Small intestine (tissue), 7 donors: ENCODE data around the gene EFCAB11. TPM values are rescaled to one million over a fixed set of nuclear protein-coding genes. Genes with fewer than 3 reads are reported as not detected.
"Not testable (repeated sequence)": the region's sequence is repeated elsewhere in the genome, so short reads cannot be mapped to it uniquely, and the experiment has no call there.

Source experiments
- DNase-seq, 2 donors: peaks; one replicate each; pipeline versions ENCODE4 v3.0.0 to v3.0.0-alpha.2; 2013
- FAIRE-seq: peaks from 2 replicates; lab custom pipeline; 2012; peaks lifted over from hg19 to GRCh38; lab: Jason Lieb, UNC
- H3K27ac ChIP-seq, 3 donors: one replicate each; pipeline ENCODE4 v1.5.1; 2013; ENCODE audit warnings: low read length in 2 of 3, mild to moderate bottlenecking in 2 of 3, control low read depth in 1 of 3, inconsistent platforms in 1 of 3, low read depth in 1 of 3, moderate library complexity in 1 of 3
- H3K27me3 ChIP-seq, 3 donors: one replicate each; pipeline ENCODE4 v1.6.1; 2013; ENCODE audit warnings: low read length in 3 of 3, inconsistent platforms in 1 of 3; ENCODE audit not compliant: control insufficient read depth in 3 of 3, insufficient read depth in 3 of 3
- H3K36me3 ChIP-seq, 3 donors: one replicate each; pipeline ENCODE4 v1.6.1; 2013; ENCODE audit warnings: low read length in 3 of 3, inconsistent platforms in 1 of 3, low read depth in 1 of 3, mild to moderate bottlenecking in 1 of 3, moderate library complexity in 1 of 3; ENCODE audit not compliant: control insufficient read depth in 3 of 3, insufficient read depth in 2 of 3
- H3K4me1 ChIP-seq, 3 donors: one replicate each; pipeline ENCODE4 v1.6.1; 2013; ENCODE audit warnings: low read length in 2 of 3, inconsistent platforms in 1 of 3, low read depth in 1 of 3, mild to moderate bottlenecking in 1 of 3, moderate library complexity in 1 of 3; ENCODE audit not compliant: control insufficient read depth in 3 of 3, insufficient read depth in 2 of 3
- H3K4me3 ChIP-seq, 3 donors: one replicate each; pipeline ENCODE4 v1.5.1; 2013; ENCODE audit warnings: low read length in 3 of 3, control low read depth in 1 of 3, inconsistent platforms in 1 of 3, low read depth in 1 of 3, mild to moderate bottlenecking in 1 of 3, moderate library complexity in 1 of 3
- H3K9me3 ChIP-seq, 2 donors: one replicate each; pipeline ENCODE4 v1.6.1; 2013; ENCODE audit warnings: low read depth in 1 of 2, low read length in 1 of 2; ENCODE audit not compliant: control insufficient read depth in 2 of 2, insufficient read depth in 1 of 2
- WGBS, 3 donors: extraction: QIAGEN DNeasy Blood & Tissue Kit; methylation state at CpG; one replicate each; pipeline ENCODE4 v1.1.7; 2013; 5-methylcytosine and 5-hydroxymethylcytosine counted together
- polyA plus RNA-seq, 4 donors: library from polyadenylated mRNA; stranded (reverse) in 3 of 4; unstranded in 1 of 4; fragments of 200-250 nt in 3 of 4; fragments of 120-200 nt in 1 of 4; gene quantifications; one replicate each; pipeline versions ENCODE4 v1.2.1 to v1.2.3, GENCODE V29; 2013
- donor health status: healthy with polysubstance abuse.
- donor health status: control.
- donor health status: control.
- donor health status: Bipolar disorder and iron deficiency.
- donor health status: healthy.

Gene EFCAB11
- polyA plus RNA-seq, 4 donors = 3.8 to 15.4 (median 7.8) TPM

DNA sequence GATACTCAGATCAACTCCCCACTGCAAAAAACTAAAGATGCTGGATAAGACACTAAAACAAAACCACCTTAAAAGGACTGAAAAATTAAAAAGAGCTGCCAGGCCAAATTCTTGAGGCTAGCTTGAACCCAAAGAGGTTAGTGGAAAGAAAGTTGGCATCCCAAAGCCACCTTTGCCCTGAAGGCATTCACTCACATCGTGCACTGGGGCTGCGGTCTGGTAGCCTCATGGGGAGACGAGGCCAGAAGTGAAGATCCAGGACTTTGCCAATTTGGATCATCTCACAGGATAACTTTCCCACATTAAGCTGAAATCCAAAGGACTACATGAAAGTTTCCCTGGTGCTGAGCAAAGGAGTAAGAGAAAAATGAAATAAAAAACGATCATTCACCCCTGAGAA, 63.9 kb downstream of the EFCAB11 start:
- Histone ChIP-seq H3K36me3 (peaks cover 0 to 2% (median 0%) of the 10 kb centered on the region in 3 donors), H3K9me3 (peaks cover 0 to 2% of the 10 kb centered on the region in 2 donors), H3K27me3 (no peaks in the 10 kb centered on the region), H3K27ac (no peak overlapping the region), H3K4me3 (no peak overlapping the region), H3K4me1 (no peaks in the 10 kb centered on the region)
- 87 to 98% (median 94%) methylated on average over 4 of the region's 4 CpGs for whole genome bisulfite sequencing, 3 donors
- FAIRE-seq = no peak
- DNase-seq = no peak

DNA sequence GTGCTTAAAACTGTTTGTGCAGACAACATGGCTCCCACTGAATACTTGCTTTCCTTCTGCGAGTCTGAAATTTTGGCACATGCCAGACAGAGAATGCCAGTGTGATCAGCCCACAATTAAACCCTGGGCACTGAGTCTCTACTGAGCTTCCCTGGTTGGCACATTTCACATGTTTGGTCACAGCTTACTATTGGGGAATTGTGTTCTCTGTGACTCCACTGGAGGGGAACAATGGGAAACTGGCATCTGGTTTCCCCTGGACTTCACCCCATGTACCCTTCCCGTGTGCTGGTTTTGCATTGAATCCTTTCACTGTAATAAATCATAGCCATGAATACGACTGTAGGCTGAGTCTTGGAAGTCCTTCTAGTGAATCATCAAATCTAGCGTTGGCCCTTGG, 64.9 kb downstream of the EFCAB11 start:
- peaks cover 0 to 2% (median 0%) of the 10 kb centered on the region in 3 donors for H3K36me3 ChIP-seq
- H3K4me1 ChIP-seq = no peaks in the 10 kb centered on the region
- H3K27ac ChIP-seq = no peak overlapping the region
- H3K4me3 ChIP-seq = no peak overlapping the region
- peaks cover 0 to 2% of the 10 kb centered on the region in 2 donors for H3K9me3 ChIP-seq
- DNase-seq (no peak), FAIRE-seq (no peak)
- no peaks in the 10 kb centered on the region for H3K27me3 ChIP-seq
- WGBS, 3 donors = 90 to 98% (median 95%) methylated on average over 4 of the region's 4 CpGs

DNA sequence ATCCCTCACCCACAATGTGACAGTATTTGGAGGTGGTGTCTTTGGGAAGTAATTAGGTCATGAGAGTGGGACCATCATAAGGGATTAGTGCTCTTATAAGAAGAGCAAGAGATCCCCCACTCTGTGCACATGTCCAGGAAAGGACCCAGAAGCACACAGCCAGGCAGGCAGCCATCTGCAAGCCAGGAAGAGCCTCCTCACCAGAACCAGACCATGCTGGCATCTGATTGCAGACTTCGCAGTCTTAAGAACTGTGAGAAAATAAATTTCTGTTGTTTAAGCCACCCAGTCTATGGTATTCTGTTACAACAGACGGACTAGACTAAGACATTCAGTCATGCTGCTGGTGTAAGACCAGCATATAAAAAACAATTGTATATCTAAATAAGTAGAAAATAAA, 69.8 kb downstream of the EFCAB11 start:
- no peak overlapping the region for H3K4me3 ChIP-seq
- no peak for FAIRE-seq
- H3K4me1 ChIP-seq = no peaks in the 10 kb centered on the region
- peaks cover 0 to 2% of the 10 kb centered on the region in 2 donors for H3K9me3 ChIP-seq
- H3K27me3 ChIP-seq = no peaks in the 10 kb centered on the region
- DNase-seq = no peak
- no peak overlapping the region for H3K27ac ChIP-seq
- 95 to 98% (median 97%) methylated on average over 2 of the region's 2 CpGs for WGBS, 3 donors
- peaks cover 0 to 2% (median 0%) of the 10 kb centered on the region in 3 donors for H3K36me3 ChIP-seq

DNA sequence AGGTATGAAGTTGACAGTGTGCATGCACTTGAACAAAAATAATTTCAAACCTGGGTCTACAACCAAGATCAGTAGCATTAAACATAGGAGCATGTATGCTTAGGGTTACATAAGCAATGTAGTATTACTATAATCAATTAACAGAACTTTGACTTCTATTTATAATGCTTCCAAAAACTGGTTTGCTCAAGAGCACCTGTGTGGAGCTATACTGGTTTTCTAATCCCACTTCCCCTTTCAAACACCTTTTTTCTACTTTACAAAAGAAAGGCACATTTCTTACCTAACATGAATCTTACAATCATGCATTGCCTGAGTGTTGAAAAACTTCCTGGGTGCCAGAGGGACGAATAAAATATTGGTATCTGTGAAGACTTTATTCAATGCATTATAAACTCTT, 72.7 kb downstream of the EFCAB11 start:
- FAIRE-seq = no peak
- Histone ChIP-seq H3K4me1 (no peaks in the 10 kb centered on the region), H3K27me3 (no peaks in the 10 kb centered on the region), H3K4me3 (no peak overlapping the region), H3K27ac (no peak overlapping the region), H3K36me3 (no peaks in the 10 kb centered on the region), H3K9me3 (peaks cover 0 to 2% of the 10 kb centered on the region in 2 donors)
- 86 to 93% (median 89%) methylated on average over 1 of the region's 1 CpG for WGBS, 3 donors
- DNase-seq = no peak

DNA sequence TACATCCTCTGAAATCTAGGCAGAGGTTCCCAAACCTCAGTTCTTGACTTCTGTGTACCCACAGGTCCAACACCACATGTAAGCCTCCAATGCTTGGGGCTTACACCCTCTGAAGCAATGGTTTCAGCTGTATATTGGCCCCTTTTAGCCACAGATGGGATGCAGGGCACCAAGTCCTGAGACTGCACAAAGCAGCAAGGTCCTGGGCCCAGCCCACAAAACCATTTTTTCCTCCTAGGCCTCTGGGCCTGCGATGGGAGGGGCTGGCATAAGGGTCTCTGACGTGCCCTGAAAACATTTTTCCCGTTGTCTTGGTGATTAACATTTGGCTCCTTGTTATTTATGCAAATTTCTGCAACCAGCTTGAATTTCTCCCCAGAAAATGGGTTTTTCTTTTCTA, 80.4 kb downstream of the EFCAB11 start:
- H3K27ac ChIP-seq, DNase-seq, H3K4me1 ChIP-seq, H3K27me3 ChIP-seq, H3K4me3 ChIP-seq, H3K36me3 ChIP-seq, FAIRE-seq: not testable (repeated sequence)
- peaks cover 2 to 33% of the 10 kb centered on the region in 2 donors for H3K9me3 ChIP-seq
- 90 to 91% (median 90%) methylated on average over 3 of the region's 3 CpGs for WGBS, 3 donors

DNA sequence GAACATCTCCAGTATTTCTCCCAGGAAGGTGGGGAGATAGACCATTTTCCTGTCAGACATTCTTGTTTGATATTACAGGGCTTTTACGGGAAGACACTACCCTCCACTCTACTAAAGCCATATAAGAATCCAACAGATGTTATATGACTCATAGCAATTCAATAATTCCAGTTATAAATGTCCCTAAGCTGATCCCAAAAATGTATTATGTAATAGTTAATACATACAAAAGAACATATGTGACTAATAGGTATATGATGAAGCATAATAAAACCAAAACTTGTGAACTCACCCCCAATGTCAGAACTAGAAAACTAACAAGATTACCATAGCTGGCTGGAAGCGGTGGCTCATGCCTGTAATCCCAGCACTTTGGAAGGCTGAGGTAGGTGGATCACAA, 84.2 kb downstream of the EFCAB11 start:
- FAIRE-seq = no peak
- Histone ChIP-seq H3K27ac (no peak overlapping the region), H3K4me1 (no peaks in the 10 kb centered on the region), H3K27me3 (no peaks in the 10 kb centered on the region), H3K36me3 (peaks cover 0 to 5% (median 0%) of the 10 kb centered on the region in 3 donors), H3K4me3 (no peak overlapping the region), H3K9me3 (peaks cover 2 to 37% of the 10 kb centered on the region in 2 donors)
- WGBS, 3 donors = 89 to 93% (median 90%) methylated on average over 2 of the region's 2 CpGs
- no peak for DNase-seq

DNA sequence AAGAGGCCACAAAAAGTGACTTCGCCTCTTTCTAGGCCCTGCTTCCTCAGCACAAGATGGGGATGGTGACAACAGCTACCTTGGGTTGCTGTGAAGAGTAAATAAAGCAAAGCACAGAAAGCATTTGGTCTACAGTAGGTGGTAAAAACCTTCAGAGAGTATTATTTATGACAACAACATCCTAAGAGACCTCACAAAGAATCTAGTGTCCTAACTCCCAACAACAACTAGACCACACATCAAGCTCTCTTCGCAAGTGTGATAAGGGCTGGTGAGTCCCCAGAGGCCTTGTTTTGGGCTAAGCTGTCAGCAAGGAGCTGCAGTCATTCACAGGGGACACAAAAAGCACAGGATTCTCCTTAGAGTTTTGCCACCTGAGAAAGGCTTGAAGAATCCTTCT, 84.9 kb downstream of the EFCAB11 start:
- no peak overlapping the region for H3K27ac ChIP-seq
- H3K4me3 ChIP-seq = no peak overlapping the region
- DNase-seq (no peak), FAIRE-seq (no peak)
- WGBS, 3 donors = 92 to 98% (median 96%) methylated on average over 2 of the region's 2 CpGs
- H3K27me3 ChIP-seq = no peaks in the 10 kb centered on the region
- H3K36me3 ChIP-seq = peaks cover 0 to 9% (median 0%) of the 10 kb centered on the region in 3 donors
- H3K9me3 ChIP-seq = peaks cover 2 to 29% of the 10 kb centered on the region in 2 donors
- H3K4me1 ChIP-seq = no peaks in the 10 kb centered on the region

DNA sequence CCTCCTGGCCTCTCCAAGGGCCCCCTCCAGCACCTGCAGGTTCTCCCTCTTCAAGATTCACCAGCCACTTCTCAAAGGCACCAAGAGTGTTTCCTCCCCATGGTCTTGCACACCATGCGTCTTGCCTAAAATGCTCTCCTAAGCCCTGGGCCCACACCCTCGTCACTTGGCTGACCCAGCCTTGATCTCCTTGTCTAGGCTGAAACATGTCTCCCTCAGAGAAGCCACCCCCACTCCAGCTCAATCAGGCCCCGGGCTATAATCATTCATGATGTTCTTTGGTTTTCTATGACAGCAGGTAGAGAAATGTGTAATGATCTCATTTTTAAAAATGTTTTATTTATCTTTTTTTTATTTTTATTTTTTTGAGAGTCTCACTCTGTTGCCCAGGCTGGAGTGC, 88.1 kb downstream of the EFCAB11 start:
- no peak for FAIRE-seq

DNA sequence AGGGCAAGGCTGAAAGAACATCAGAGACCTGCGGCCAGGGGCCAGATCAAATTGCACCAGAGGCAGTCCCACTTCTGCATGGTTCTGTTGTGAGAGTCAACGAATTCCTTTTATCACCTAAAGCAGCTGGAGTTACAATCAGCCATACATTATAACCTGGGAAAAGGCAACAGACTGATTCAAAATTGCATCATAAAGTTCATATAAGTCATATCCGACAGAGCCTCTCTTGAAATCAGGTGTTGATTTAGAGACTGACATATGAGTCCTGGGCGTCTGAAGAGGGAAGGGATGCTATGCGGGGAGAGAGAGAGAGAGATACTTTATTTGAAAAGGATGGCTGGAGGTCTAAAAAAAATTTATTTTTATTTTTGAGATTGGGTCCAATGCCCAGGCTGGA, 89.4 kb downstream of the EFCAB11 start:
- Histone ChIP-seq H3K9me3 (peaks cover 0 to 15% of the 10 kb centered on the region in 2 donors), H3K4me1 (no peaks in the 10 kb centered on the region), H3K4me3 (no peak overlapping the region), H3K27ac (no peak overlapping the region), H3K36me3 (peaks cover 0 to 7% (median 0%) of the 10 kb centered on the region in 3 donors), H3K27me3 (no peaks in the 10 kb centered on the region)
- 89 to 94% (median 93%) methylated on average over 5 of the region's 5 CpGs for WGBS, 3 donors
- FAIRE-seq = no peak
- no peak for DNase-seq

More for the DNA sequence above, 88.1 kb downstream of the EFCAB11 start:
- Histone ChIP-seq H3K4me3 (no peak overlapping the region), H3K27me3 (no peaks in the 10 kb centered on the region), H3K27ac (no peak overlapping the region), H3K36me3 (peaks cover 0 to 7% (median 0%) of the 10 kb centered on the region in 3 donors), H3K9me3 (peaks cover 0 to 12% of the 10 kb centered on the region in 2 donors), H3K4me1 (no peaks in the 10 kb centered on the region)
- 83 to 96% (median 91%) methylated on average over 3 of the region's 3 CpGs for WGBS, 3 donors
- DNase-seq = no peak
